ENCODE results near the gene ST6GALNAC3. TPM values are rescaled to one million over a fixed set of nuclear protein-coding genes. Genes with fewer than 3 reads are reported as not detected.

Gene ST6GALNAC3
- total RNA-seq, 1 experiment from 2014 or later = 2.2 TPM

DNA sequence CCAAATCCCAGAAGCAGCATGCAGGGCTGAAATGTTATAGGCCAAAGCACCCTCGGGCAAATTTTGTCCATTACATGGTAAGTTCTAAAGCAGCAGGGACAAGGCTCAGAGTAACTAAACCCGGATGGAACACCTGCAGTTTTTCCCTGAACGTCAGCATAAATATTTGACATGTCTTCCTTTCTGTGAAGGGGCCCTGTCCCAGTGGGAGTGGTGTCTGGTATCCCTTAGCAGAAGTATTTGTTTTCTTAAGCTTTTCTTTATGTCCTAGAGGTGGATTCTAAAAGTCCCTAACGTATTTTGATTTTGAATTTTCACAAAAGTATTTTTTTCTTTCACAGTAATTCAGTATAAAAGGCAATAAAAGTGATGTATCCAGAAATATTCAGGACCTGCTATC, 223.9 kb downstream of the ST6GALNAC3 start:
- ATAC-seq = no peak

DNA sequence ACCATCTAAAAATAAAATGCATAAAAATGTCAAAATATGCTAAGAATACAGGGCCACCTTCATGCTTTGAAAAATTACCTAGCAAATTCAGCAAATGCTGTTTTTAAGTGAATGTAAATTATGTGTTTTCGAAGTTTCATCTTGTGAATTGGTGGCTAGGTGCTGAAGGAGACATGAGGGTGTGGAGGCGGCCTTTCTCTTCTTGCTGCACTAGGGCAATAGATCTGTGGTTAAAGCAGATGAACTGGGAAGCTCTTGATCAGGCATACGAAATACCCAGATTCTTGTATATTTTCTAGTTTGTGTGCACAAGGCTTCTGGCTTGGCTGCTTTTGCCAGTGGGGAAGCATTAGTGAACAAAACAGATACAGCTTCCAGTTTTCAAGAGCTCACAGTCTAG, 224.5 kb downstream of the ST6GALNAC3 start:
- intact Hi-C loops (cut with micrococcal nuclease) = no loop called here
- DNase-seq (ENCODE audit: low read depth, low spot score) = no peak
- H2AFZ ChIP-seq (ENCODE audit: low read depth, low read length, poor library complexity, severe bottlenecking) = no peak overlapping the region
- no TSS peak for BruUV-seq (replicated peaks)
- H3K36me3 ChIP-seq (ENCODE audit: control insufficient read depth in 1 of 2, insufficient read depth in 2 of 2, low read length in 2 of 2) = no peaks in the 10 kb centered on the region
- H3K27ac ChIP-seq (ENCODE audit: low read depth, low read length) = no peak overlapping the region
- no peaks in the 10 kb centered on the region; the same call in 1 of the 2 replicates for H3K27me3 ChIP-seq (ENCODE audit: insufficient read depth, low read length)
- no peak for ATAC-seq
- no peaks in the 10 kb centered on the region for H4K20me1 ChIP-seq (ENCODE audit: insufficient read depth)
- POLR2A ChIA-PET = no interaction called here
- RAD21 ChIA-PET (ENCODE audit: low non-redundant PET in 1 of 2, low total read pairs in 2 of 2, uncharacterized antibody in 2 of 2, unreplicated experiment in 2 of 2) = no interaction called here
- H3K9me2 ChIP-seq (ENCODE audit: insufficient read depth) = no peaks in the 10 kb centered on the region
- CTCF ChIA-PET = no interaction called here
- no peaks in the 10 kb centered on the region for H3K79me2 ChIP-seq (ENCODE audit: insufficient read depth, low read length)
- no peak overlapping the region for H3K4me2 ChIP-seq (ENCODE audit: low read length)
- no peaks in the 10 kb centered on the region for H3K4me1 ChIP-seq (ENCODE audit: control insufficient read depth in 1 of 2, insufficient read depth in 2 of 2, low read length in 2 of 2)
- H3K9me3 ChIP-seq (ENCODE audit: control insufficient read depth in 1 of 2, insufficient read depth in 1 of 2, low read depth in 1 of 2, low read length in 2 of 2) = no peaks in the 10 kb centered on the region
- no peak overlapping the region for H3K4me3 ChIP-seq (replicated peaks in 1 of 2; ENCODE audit: low read depth in 1 of 2, low read length in 2 of 2)
- no peak overlapping the region for H3K9ac ChIP-seq (ENCODE audit: low read length)
- no peak for TF ChIP-seq RAD21 (IDR thresholded peaks at IDR 0.05; ENCODE audit: low read depth)
- no peak for TF ChIP-seq EZH2phosphoT487 (IDR thresholded peaks at IDR 0.05; ENCODE audit: borderline replicate concordance)
- TF ChIP-seq, protein P1, sequence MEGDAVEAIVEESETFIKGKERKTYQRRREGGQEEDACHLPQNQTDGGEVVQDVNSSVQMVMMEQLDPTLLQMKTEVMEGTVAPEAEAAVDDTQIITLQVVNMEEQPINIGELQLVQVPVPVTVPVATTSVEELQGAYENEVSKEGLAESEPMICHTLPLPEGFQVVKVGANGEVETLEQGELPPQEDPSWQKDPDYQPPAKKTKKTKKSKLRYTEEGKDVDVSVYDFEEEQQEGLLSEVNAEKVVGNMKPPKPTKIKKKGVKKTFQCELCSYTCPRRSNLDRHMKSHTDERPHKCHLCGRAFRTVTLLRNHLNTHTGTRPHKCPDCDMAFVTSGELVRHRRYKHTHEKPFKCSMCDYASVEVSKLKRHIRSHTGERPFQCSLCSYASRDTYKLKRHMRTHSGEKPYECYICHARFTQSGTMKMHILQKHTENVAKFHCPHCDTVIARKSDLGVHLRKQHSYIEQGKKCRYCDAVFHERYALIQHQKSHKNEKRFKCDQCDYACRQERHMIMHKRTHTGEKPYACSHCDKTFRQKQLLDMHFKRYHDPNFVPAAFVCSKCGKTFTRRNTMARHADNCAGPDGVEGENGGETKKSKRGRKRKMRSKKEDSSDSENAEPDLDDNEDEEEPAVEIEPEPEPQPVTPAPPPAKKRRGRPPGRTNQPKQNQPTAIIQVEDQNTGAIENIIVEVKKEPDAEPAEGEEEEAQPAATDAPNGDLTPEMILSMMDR (IDR thresholded peaks at IDR 0.05 in 2 of 3, conservative IDR thresholded peaks at IDR 0.05 in 1 of 3; ENCODE audit: borderline replicate concordance in 1 of 3, insufficient read depth in 1 of 3, low read depth in 2 of 3, low read length in 2 of 3) = no peak
- TF ChIP-seq, protein P2, sequence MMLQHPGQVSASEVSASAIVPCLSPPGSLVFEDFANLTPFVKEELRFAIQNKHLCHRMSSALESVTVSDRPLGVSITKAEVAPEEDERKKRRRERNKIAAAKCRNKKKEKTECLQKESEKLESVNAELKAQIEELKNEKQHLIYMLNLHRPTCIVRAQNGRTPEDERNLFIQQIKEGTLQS (IDR thresholded peaks at IDR 0.05) = no peak
- TF ChIP-seq SP1 (IDR thresholded peaks at IDR 0.05; ENCODE audit: low read depth) = no peak
- TF ChIP-seq TCF7L2 (IDR thresholded peaks at IDR 0.05; ENCODE audit: borderline replicate concordance, extremely low read depth, insufficient read depth, insufficient read length) = no peak
- no peak for TF ChIP-seq CBX3 (IDR thresholded peaks at IDR 0.05; ENCODE audit: low read depth)
- TF ChIP-seq CEBPB (IDR thresholded peaks at IDR 0.05; ENCODE audit: low read depth) = no peak
- no peak for TF ChIP-seq POLR2AphosphoS5 (IDR thresholded peaks at IDR 0.05; ENCODE audit: low read depth, low read length)
- no peak for TF ChIP-seq YY1 (IDR thresholded peaks at IDR 0.05; ENCODE audit: extremely low read depth, insufficient replicate concordance, low read depth, low read length)
- no peak for TF ChIP-seq ELF1 (IDR thresholded peaks at IDR 0.05; ENCODE audit: borderline replicate concordance, low read depth)
- TF ChIP-seq EGR1 (IDR thresholded peaks at IDR 0.05; ENCODE audit: low read depth) = no peak

More for the DNA sequence above, 223.9 kb downstream of the ST6GALNAC3 start:
- no TSS peak for BruUV-seq (replicated peaks)
- H3K79me2 ChIP-seq (ENCODE audit: insufficient read depth, low read length) = no peaks in the 10 kb centered on the region
- no peak overlapping the region for H3K4me2 ChIP-seq (ENCODE audit: low read length)
- no peaks in the 10 kb centered on the region for H3K9me2 ChIP-seq (ENCODE audit: insufficient read depth)
- H3K36me3 ChIP-seq (ENCODE audit: control insufficient read depth in 1 of 2, insufficient read depth in 2 of 2, low read length in 2 of 2) = no peaks in the 10 kb centered on the region
- ChIA-PET RAD21 (ENCODE audit: low non-redundant PET in 1 of 2, low total read pairs in 2 of 2, uncharacterized antibody in 2 of 2, unreplicated experiment in 2 of 2) (no interaction called here), POLR2A (no interaction called here), CTCF (no interaction called here)
- H3K27me3 ChIP-seq (ENCODE audit: insufficient read depth, low read length) = no peaks in the 10 kb centered on the region; the same call in 1 of the 2 replicates
- no peaks in the 10 kb centered on the region for H3K4me1 ChIP-seq (ENCODE audit: control insufficient read depth in 1 of 2, insufficient read depth in 2 of 2, low read length in 2 of 2)
- no peak for DNase-seq (ENCODE audit: low read depth, low spot score)
- H4K20me1 ChIP-seq (ENCODE audit: insufficient read depth) = no peaks in the 10 kb centered on the region
- intact Hi-C loops (cut with micrococcal nuclease) = no loop called here
- no peak overlapping the region for H3K27ac ChIP-seq (ENCODE audit: low read depth, low read length)
- no peak overlapping the region for H3K4me3 ChIP-seq (replicated peaks in 1 of 2; ENCODE audit: low read depth in 1 of 2, low read length in 2 of 2)
- TF ChIP-seq JUND (IDR thresholded peaks at IDR 0.05) (no peak), CEBPB (IDR thresholded peaks at IDR 0.05; ENCODE audit: low read depth) (no peak), ELF1 (IDR thresholded peaks at IDR 0.05; ENCODE audit: borderline replicate concordance, low read depth) (no peak), SRF (IDR thresholded peaks at IDR 0.05; ENCODE audit: low read depth) (no peak)
- TF ChIP-seq, protein P3, sequence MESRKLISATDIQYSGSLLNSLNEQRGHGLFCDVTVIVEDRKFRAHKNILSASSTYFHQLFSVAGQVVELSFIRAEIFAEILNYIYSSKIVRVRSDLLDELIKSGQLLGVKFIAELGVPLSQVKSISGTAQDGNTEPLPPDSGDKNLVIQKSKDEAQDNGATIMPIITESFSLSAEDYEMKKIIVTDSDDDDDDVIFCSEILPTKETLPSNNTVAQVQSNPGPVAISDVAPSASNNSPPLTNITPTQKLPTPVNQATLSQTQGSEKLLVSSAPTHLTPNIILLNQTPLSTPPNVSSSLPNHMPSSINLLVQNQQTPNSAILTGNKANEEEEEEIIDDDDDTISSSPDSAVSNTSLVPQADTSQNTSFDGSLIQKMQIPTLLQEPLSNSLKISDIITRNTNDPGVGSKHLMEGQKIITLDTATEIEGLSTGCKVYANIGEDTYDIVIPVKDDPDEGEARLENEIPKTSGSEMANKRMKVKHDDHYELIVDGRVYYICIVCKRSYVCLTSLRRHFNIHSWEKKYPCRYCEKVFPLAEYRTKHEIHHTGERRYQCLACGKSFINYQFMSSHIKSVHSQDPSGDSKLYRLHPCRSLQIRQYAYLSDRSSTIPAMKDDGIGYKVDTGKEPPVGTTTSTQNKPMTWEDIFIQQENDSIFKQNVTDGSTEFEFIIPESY (IDR thresholded peaks at IDR 0.05; ENCODE audit: extremely low read depth, insufficient replicate concordance, low read length) = no peak
- H2AFZ ChIP-seq (ENCODE audit: low read depth, low read length, poor library complexity, severe bottlenecking) = no peak overlapping the region
- H3K9me3 ChIP-seq (ENCODE audit: control insufficient read depth in 1 of 2, insufficient read depth in 1 of 2, low read depth in 1 of 2, low read length in 2 of 2) = no peaks in the 10 kb centered on the region
- H3K9ac ChIP-seq (ENCODE audit: low read length) = no peak overlapping the region

Data from HCT116 (cell line).